H1 (cell line): Measurements from ENCODE around the gene DLGAP3. TPM values are rescaled to one million over a fixed set of nuclear protein-coding genes. Genes with fewer than 3 reads are reported as not detected.

Experiments used
- ASH2L ChIP-seq: fragments of 200-600, 300-600 bp; sonication (generic); IDR thresholded peaks from one replicate; pipeline ENCODE4 v1.7.1; 2017; ENCODE audit warnings: low read length
- BACH1 ChIP-seq: IDR thresholded peaks from 2 replicates; pipeline ENCODE4 v1.6.1; 2012; ENCODE audit warnings: low read length, improper control_type of control experiment
- CBX5 ChIP-seq: fragments of 300-800, 300-1000 bp; sonication (generic); IDR thresholded peaks from 2 replicates; pipeline ENCODE4 v1.7.1; 2016; ENCODE audit warnings: antibody characterized with exemption, low read length, low read depth
- EP300 ChIP-seq, 2 experiments: IDR thresholded peaks; 1 replicate in 1 of 2; 2 replicates in 1 of 2; pipeline ENCODE4 v1.6.1; 2011 to 2012; ENCODE audit warnings: low read depth in 2 of 2, low read length in 2 of 2, mild to moderate bottlenecking in 2 of 2, borderline replicate concordance in 1 of 2, inconsistent platforms in 1 of 2, moderate library complexity in 1 of 2
- KDM4A ChIP-seq: IDR thresholded peaks from one replicate; pipeline ENCODE4 v1.7.1; 2012; ENCODE audit warnings: low read depth, mild to moderate bottlenecking, moderate library complexity, low read length, inconsistent platforms; ENCODE audit not compliant: severe bottlenecking
- PHF8 ChIP-seq: fragments of 200-600 bp; sonication (generic); conservative IDR thresholded peaks from 2 replicates; pipeline ENCODE4 v1.7.1; 2012; ENCODE audit warnings: low read depth, mild to moderate bottlenecking, inconsistent platforms, low read length, moderate library complexity
- RBBP5 ChIP-seq: IDR thresholded peaks from 2 replicates; pipeline ENCODE4 v1.7.1; 2012; ENCODE audit warnings: low read depth, mild to moderate bottlenecking, inconsistent platforms, low read length, moderate library complexity, borderline replicate concordance
- RNF2 ChIP-seq: fragments of 200-900, 300-1000 bp; sonication (generic); IDR thresholded peaks from 2 replicates; pipeline ENCODE4 v1.7.1; 2016; ENCODE audit warnings: borderline replicate concordance, low read depth, mild to moderate bottlenecking, antibody characterized with exemption, low read length; ENCODE audit not compliant: poor library complexity, severe bottlenecking; ENCODE audit errors: missing control alignments
- SAP30 ChIP-seq: fragments of 300-600 bp; sonication (generic); IDR thresholded peaks from 2 replicates; pipeline ENCODE4 v1.7.1; 2012; ENCODE audit warnings: low read length, moderate library complexity, mild to moderate bottlenecking, inconsistent platforms; ENCODE audit not compliant: insufficient read depth, insufficient replicate concordance
- SIRT6 ChIP-seq: IDR thresholded peaks from one replicate; pipeline ENCODE4 v1.7.1; 2012; ENCODE audit warnings: low read length, inconsistent platforms
- TEAD4 ChIP-seq: IDR thresholded peaks from 2 replicates; pipeline ENCODE4 v1.6.1; 2012; ENCODE audit warnings: low read depth, low read length, inconsistent platforms, mixed read lengths
- ZNF274 ChIP-seq: IDR thresholded peaks from 2 replicates; pipeline ENCODE4 v1.7.0; 2012; ENCODE audit warnings: low read length, borderline replicate concordance; ENCODE audit errors: extremely low read depth
- polyA plus RNA-seq, 7 experiments: library from polyadenylated mRNA; depleted of rRNA in 3 of 7; stranded (reverse) in 5 of 7; unstranded in 2 of 7; fragments of >200 nt in 5 of 7; fragments of 200-250 nt in 2 of 7; gene quantifications; 1 replicate in 5 of 7; 2 replicates in 1 of 7; 4 replicates in 1 of 7; pipeline versions ENCODE4 v1.2.1 to v1.2.3, GENCODE V29; 2011 to 2013; ENCODE audit warnings: missing spikeins in 2 of 7, mixed read lengths in 2 of 7
- total RNA-seq: library from RNA; stranded (reverse); fragmentation: NEBNext Ultra II Directional; extraction: Animal tissue kit (Norgen Biotek cat#: 25700); gene quantifications from 2 replicates; pipeline ENCODE4 v1.2.1, GENCODE V29; 2021

DLGAP3 gene
- total and polyA plus RNA-seq, 2 of the 8 experiments (the other 6 are each of a cell fraction or from before 2014, with no cell fraction given), result 3.8 to 13.2 TPM

- no peak for TF ChIP-seq PHF8
- TF ChIP-seq RBBP5, result peak; percentile 42; the same call in 1 of the 2 replicates
- TF ChIP-seq KDM4A, result peak; percentile 94
- TF ChIP-seq CBX5, result no peak
- TF ChIP-seq SAP30, result no peak
- no peak for TF ChIP-seq EP300 (IDR thresholded peaks at IDR 0.05; ENCODE audit: borderline replicate concordance in 1 of 2, low read depth in 2 of 2, low read length in 2 of 2)
- TF ChIP-seq SIRT6, result no peak
- peak; percentile 70 for TF ChIP-seq ASH2L
- TF ChIP-seq TEAD4, result 0 out of 2 replicates have a peak, but pooled peaks have one; percentile 5
- TF ChIP-seq BACH1, result no peak
- no peak for TF ChIP-seq ZNF274
- peak; percentile 5 for TF ChIP-seq RNF2
Observed at GRCh38 chr1:34929853-34930701, 627 bp upstream of the DLGAP3 start (continued).
